ENCODE measurements around the gene RPL35. TPM values are rescaled to one million over a fixed set of nuclear protein-coding genes. Genes with fewer than 3 reads are reported as not detected.

The RPL35 gene
- total and polyA plus RNA-seq, 2 experiments from 2014 or later = 1,202 to 4,143 TPM

DNA sequence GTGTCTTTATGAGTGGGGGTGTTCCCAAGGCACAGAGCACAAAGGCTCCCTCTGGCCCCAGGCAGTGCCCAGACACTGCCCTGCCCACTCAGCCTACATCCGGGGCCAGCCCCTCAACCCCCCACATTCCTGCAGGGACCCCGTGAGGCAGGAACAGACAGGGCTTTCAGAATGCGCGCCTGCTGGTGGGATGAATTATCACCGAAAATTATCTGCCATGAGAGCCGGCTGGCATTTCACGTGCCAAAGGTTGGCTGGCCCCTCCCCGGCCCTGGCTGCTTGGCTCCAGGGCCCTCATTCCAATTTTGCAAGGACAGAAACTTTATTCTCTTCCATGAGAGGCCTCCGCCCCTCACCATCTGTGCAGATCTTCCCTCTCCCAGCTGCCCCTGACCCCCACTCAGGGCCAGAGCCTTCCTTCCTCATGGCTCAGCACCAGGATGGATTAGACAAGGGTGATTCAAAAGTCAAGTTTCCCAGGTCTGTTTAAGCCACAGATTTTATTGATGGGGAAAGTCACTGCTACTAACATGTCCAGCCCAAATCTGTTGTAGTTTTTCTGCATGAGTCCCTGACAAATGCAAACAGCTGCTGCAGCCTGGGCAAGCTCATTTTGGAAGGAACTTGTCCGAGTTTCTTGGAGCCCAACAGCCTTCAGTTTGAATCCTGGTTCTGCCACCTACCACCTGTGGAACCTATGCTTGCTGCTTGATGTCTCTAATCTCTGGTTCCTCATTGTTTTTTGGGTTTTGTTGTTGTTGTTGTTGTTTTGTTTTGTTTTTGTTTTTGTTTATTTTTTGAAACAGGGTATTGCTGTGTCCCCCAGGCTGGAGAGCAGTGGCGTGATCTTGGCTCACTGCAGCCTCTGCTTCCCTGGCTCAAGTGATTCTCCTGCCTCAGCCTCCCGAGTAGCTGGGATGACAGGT, 40.8 kb downstream of the RPL35 start:
- Histone ChIP-seq H3K27ac (ENCODE audit: low read depth) (no peak overlapping the region), H3K4me2 (no peak overlapping the region), H3K4me1 (ENCODE audit: insufficient read depth) (no peaks in the 10 kb centered on the region), H3K9me2 (ENCODE audit: insufficient read depth) (no peaks in the 10 kb centered on the region), H3K27me3 (ENCODE audit: insufficient read depth) (no peaks in the 10 kb centered on the region), H3F3A (replicated peaks; ENCODE audit: low read depth) (no peaks in the 10 kb centered on the region), H3K36me3 (ENCODE audit: insufficient read depth) (no peaks in the 10 kb centered on the region), H2AFZ (peak overlapping the region; percentile 74), H3K4me3 (no peak overlapping the region), H3K79me2 (replicated peaks; ENCODE audit: insufficient read depth) (no peaks in the 10 kb centered on the region), H4K20me1 (replicated peaks; ENCODE audit: insufficient read depth) (no peaks in the 10 kb centered on the region)
- Mint-ChIP-seq H3K9me3 (no peaks in the 10 kb centered on the region; the same call in 2 of the 3 replicates), H3K4me1 (peaks cover 4% of the 10 kb centered on the region; the same call in 2 of the 3 replicates), H3K27me3 (ENCODE audit: insufficient read depth, low read depth, poor library complexity) (peaks cover 10% of the 10 kb centered on the region), H3K36me3 (ENCODE audit: low read depth) (no peaks in the 10 kb centered on the region), H3K27ac (no peak overlapping the region), H3K4me3 (no peak overlapping the region)
- no peak; the same call in 2 of the 3 replicates for ATAC-seq
- TF ChIP-seq REST (IDR thresholded peaks at IDR 0.05; ENCODE audit: unreplicated experiment) = no peak
- TF ChIP-seq, protein P1, sequence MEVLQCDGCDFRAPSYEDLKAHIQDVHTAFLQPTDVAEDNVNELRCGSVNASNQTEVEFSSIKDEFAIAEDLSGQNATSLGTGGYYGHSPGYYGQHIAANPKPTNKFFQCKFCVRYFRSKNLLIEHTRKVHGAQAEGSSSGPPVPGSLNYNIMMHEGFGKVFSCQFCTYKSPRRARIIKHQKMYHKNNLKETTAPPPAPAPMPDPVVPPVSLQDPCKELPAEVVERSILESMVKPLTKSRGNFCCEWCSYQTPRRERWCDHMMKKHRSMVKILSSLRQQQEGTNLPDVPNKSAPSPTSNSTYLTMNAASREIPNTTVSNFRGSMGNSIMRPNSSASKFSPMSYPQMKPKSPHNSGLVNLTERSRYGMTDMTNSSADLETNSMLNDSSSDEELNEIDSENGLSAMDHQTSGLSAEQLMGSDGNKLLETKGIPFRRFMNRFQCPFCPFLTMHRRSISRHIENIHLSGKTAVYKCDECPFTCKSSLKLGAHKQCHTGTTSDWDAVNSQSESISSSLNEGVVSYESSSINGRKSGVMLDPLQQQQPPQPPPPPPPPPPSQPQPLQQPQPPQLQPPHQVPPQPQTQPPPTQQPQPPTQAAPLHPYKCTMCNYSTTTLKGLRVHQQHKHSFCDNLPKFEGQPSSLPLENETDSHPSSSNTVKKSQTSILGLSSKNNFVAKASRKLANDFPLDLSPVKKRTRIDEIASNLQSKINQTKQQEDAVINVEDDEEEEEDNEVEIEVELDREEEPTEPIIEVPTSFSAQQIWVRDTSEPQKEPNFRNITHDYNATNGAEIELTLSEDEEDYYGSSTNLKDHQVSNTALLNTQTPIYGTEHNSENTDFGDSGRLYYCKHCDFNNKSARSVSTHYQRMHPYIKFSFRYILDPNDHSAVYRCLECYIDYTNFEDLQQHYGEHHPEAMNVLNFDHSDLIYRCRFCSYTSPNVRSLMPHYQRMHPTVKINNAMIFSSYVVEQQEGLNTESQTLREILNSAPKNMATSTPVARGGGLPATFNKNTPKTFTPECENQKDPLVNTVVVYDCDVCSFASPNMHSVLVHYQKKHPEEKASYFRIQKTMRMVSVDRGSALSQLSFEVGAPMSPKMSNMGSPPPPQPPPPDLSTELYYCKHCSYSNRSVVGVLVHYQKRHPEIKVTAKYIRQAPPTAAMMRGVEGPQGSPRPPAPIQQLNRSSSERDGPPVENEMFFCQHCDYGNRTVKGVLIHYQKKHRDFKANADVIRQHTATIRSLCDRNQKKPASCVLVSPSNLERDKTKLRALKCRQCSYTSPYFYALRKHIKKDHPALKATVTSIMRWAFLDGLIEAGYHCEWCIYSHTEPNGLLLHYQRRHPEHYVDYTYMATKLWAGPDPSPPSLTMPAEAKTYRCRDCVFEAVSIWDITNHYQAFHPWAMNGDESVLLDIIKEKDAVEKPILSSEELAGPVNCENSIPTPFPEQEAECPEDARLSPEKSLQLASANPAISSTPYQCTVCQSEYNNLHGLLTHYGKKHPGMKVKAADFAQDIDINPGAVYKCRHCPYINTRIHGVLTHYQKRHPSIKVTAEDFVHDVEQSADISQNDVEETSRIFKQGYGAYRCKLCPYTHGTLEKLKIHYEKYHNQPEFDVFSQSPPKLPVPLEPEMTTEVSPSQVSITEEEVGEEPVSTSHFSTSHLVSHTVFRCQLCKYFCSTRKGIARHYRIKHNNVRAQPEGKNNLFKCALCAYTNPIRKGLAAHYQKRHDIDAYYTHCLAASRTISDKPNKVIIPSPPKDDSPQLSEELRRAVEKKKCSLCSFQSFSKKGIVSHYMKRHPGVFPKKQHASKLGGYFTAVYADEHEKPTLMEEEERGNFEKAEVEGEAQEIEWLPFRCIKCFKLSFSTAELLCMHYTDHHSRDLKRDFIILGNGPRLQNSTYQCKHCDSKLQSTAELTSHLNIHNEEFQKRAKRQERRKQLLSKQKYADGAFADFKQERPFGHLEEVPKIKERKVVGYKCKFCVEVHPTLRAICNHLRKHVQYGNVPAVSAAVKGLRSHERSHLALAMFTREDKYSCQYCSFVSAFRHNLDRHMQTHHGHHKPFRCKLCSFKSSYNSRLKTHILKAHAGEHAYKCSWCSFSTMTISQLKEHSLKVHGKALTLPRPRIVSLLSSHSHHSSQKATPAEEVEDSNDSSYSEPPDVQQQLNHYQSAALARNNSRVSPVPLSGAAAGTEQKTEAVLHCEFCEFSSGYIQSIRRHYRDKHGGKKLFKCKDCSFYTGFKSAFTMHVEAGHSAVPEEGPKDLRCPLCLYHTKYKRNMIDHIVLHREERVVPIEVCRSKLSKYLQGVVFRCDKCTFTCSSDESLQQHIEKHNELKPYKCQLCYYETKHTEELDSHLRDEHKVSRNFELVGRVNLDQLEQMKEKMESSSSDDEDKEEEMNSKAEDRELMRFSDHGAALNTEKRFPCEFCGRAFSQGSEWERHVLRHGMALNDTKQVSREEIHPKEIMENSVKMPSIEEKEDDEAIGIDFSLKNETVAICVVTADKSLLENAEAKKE (CRISPR knock-in tag; IDR thresholded peaks at IDR 0.05) = no peak
- TF ChIP-seq POLR2AphosphoS5 (IDR thresholded peaks at IDR 0.05; ENCODE audit: low read depth) = no peak
- TF ChIP-seq CTCF (conservative IDR thresholded peaks at IDR 0.05; ENCODE audit: low read depth in 2 of 2) = no peak
- TF ChIP-seq NANOG (IDR thresholded peaks at IDR 0.05; ENCODE audit: borderline replicate concordance) = no peak
- no peak for TF ChIP-seq STAT1 (IDR thresholded peaks at IDR 0.05; ENCODE audit: unreplicated experiment)
- TF ChIP-seq EZH2phosphoT487 (IDR thresholded peaks at IDR 0.05; ENCODE audit: unreplicated experiment) = no peak
- TF ChIP-seq EZH2 (IDR thresholded peaks at IDR 0.05; ENCODE audit: low read depth, unreplicated experiment) = no peak
- TF ChIP-seq, protein P2, sequence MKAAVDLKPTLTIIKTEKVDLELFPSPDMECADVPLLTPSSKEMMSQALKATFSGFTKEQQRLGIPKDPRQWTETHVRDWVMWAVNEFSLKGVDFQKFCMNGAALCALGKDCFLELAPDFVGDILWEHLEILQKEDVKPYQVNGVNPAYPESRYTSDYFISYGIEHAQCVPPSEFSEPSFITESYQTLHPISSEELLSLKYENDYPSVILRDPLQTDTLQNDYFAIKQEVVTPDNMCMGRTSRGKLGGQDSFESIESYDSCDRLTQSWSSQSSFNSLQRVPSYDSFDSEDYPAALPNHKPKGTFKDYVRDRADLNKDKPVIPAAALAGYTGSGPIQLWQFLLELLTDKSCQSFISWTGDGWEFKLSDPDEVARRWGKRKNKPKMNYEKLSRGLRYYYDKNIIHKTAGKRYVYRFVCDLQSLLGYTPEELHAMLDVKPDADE (IDR thresholded peaks at IDR 0.05) = no peak
- no peak for TF ChIP-seq ZNF114 (CRISPR knock-in tag; IDR thresholded peaks at IDR 0.05)
- TF ChIP-seq ZNF331 (CRISPR knock-in tag; IDR thresholded peaks at IDR 0.05; ENCODE audit: low read depth) = no peak
- TF ChIP-seq CREB1 (CRISPR knock-in tag; IDR thresholded peaks at IDR 0.05; ENCODE audit: low read depth) = no peak
- no peak for TF ChIP-seq JUNB (IDR thresholded peaks at IDR 0.05; ENCODE audit: unreplicated experiment)
- no peak for DNase-seq (ENCODE audit: low spot score)

Measured in GM23338 (cell line).